Lower leg skin (tissue), 4 donors: ENCODE results near the gene DRAXIN. TPM values are rescaled to one million over a fixed set of nuclear protein-coding genes. Genes with fewer than 3 reads are reported as not detected.

Source experiments
- DNase-seq, 2 donors: peaks; one replicate each; pipeline ENCODE4 v3.0.0-alpha.2; 2019; ENCODE audit warnings: low spot score in 2 of 2
- H3K4me3 ChIP-seq: fragments of 200-600 bp; sonication (generic); 2 replicates; pipeline ENCODE4 v1.5.1; 2017; ENCODE audit warnings: mild to moderate bottlenecking, low read depth; ENCODE audit not compliant: poor library complexity, severe bottlenecking
- POLR2A ChIP-seq, 2 donors: fragments of 450-650 bp; IDR thresholded peaks; one replicate each; pipeline ENCODE4 v1.6.1; 2016 to 2017; ENCODE audit warnings: antibody characterized with exemption in 2 of 2, mild to moderate bottlenecking in 1 of 2, moderate library complexity in 1 of 2
- WGBS, 2 donors: methylation state at CpG; one replicate each; pipeline ENCODE4 v1.1.5; 2018; 5-methylcytosine and 5-hydroxymethylcytosine counted together
- intact Hi-C: fragments of 100-400 bp; cut with DNase I; formaldehyde crosslinking; loops from one replicate; pipeline ENCODE4 v1.15.0; 2023; ENCODE audit warnings: low total_unique reads
- total RNA-seq, 4 donors: library from RNA; depleted of rRNA; stranded (reverse); fragments of >200 nt; gene quantifications; one replicate each; pipeline ENCODE4 v1.1.0, GENCODE V29; 2016
- TF ChIP-seq, protein P1 (sequence below), 3 donors: fragments of 450-650 bp; IDR thresholded peaks; one replicate each; pipeline ENCODE4 v1.5.1; 2016; ENCODE audit warnings: antibody characterized with exemption in 3 of 3, mild to moderate bottlenecking in 3 of 3, moderate library complexity in 2 of 3

Gene DRAXIN
- total RNA-seq, 4 donors from 2014 or later, result 0.15 to 0.52 (median 0.36) TPM; not detected in 1

DNA sequence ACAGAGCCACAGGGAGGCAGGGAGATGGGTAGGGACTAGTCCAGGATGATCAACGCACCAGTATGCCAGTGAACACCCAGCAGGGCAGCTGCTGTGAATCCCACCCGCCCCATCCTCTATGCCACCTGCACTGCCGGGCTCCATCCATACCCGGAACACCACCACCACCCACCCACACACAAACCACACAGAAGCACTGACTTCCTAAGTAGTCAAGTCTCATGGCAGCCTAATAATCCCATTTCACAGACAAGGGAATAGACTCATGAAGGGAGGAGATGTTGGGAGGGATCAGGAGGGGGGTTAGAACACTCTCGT, 6.3 kb downstream of the DRAXIN start:
- DNase-seq, result no peak
- intact Hi-C loops, result no loop called here
- 72 to 81% methylated on average over 5 of the region's 5 CpGs for WGBS, 2 donors
- H3K4me3 ChIP-seq, result no peak overlapping the region
- TF ChIP-seq, protein P1, sequence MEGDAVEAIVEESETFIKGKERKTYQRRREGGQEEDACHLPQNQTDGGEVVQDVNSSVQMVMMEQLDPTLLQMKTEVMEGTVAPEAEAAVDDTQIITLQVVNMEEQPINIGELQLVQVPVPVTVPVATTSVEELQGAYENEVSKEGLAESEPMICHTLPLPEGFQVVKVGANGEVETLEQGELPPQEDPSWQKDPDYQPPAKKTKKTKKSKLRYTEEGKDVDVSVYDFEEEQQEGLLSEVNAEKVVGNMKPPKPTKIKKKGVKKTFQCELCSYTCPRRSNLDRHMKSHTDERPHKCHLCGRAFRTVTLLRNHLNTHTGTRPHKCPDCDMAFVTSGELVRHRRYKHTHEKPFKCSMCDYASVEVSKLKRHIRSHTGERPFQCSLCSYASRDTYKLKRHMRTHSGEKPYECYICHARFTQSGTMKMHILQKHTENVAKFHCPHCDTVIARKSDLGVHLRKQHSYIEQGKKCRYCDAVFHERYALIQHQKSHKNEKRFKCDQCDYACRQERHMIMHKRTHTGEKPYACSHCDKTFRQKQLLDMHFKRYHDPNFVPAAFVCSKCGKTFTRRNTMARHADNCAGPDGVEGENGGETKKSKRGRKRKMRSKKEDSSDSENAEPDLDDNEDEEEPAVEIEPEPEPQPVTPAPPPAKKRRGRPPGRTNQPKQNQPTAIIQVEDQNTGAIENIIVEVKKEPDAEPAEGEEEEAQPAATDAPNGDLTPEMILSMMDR (IDR thresholded peaks at IDR 0.05), result no peak
- TF ChIP-seq POLR2A (IDR thresholded peaks at IDR 0.05), result no peak

DNA sequence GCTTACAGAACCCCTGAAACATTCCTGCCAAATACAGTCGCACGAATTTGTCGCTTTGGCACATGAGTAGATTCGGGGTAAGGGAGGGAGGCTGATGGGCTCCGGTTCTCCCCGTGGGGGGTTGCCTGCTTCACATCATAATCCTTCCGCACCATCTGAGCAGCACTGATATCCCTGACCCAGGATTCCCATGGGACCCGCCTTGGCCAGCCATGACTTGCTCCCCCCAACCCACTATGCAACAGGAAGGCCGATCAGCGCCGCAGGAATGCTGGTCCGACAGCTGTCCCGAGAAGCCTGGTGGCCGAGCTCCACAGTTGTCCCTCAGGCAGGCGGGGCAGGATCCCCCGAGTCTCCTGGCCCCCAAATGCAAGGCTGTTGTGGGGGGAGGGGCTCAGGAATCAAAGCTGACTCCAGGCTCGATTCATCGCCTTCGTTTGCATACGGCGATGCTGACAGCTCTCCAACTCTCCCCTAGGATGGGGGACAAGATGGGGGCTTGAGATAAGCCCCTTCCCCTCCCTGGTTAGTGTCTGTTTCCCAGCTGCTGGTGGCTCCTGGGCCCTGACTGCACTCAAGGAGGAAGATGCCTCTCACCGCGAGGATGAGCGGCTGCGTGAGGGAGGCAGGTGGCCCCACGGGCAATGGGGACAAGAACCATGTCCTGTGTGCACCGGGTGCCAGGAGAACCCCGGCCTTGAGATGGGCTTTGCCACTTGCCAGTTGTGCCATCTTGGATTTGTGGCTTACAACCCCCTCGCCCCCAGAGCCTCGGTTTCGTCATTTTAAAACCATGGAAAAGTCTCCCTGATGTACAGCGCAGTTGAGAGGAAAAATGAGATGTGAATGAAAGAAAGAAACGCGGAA, 9.3 kb downstream of the DRAXIN start:
- H3K4me3 ChIP-seq, result no peak overlapping the region
- 40 to 54% methylated on average over 33 of the region's 34 CpGs for WGBS, 2 donors

DNA sequence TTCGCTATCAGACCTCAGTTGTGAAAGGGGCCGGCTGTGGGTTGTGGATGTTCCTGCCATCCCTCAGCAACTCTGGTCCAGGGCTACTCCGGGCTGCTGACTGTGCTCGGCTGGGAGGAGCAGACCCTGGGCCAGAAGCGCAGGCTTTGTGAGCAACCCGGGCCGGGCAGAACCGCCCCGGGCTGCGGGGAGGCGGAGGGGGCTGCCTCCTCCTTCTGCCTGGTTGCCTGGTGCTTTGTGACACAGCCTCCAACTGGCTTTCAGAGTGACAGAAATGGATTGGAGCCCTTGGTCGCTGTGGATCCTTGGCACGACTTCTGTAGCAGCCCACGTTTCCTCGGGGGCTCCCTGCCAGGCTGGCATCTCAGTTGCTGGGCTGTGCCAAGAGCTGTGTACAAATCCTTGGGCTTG, 10.0 kb downstream of the DRAXIN start:
- 8 to 29% methylated on average over 14 to 15 of the region's 15 CpGs for WGBS, 2 donors
- intact Hi-C loops, result no loop called here
- no peak overlapping the region for H3K4me3 ChIP-seq
- no peak for TF ChIP-seq POLR2A (IDR thresholded peaks at IDR 0.05)
- TF ChIP-seq, protein P1 (IDR thresholded peaks at IDR 0.05), result no peak
- no peak for DNase-seq

More for the DNA sequence above, 9.3 kb downstream of the DRAXIN start:
- TF ChIP-seq, protein P1 (IDR thresholded peaks at IDR 0.05), result no peak
- no peak for TF ChIP-seq POLR2A (IDR thresholded peaks at IDR 0.05)
- intact Hi-C loops, result no loop called here
- no peak for DNase-seq

DNA sequence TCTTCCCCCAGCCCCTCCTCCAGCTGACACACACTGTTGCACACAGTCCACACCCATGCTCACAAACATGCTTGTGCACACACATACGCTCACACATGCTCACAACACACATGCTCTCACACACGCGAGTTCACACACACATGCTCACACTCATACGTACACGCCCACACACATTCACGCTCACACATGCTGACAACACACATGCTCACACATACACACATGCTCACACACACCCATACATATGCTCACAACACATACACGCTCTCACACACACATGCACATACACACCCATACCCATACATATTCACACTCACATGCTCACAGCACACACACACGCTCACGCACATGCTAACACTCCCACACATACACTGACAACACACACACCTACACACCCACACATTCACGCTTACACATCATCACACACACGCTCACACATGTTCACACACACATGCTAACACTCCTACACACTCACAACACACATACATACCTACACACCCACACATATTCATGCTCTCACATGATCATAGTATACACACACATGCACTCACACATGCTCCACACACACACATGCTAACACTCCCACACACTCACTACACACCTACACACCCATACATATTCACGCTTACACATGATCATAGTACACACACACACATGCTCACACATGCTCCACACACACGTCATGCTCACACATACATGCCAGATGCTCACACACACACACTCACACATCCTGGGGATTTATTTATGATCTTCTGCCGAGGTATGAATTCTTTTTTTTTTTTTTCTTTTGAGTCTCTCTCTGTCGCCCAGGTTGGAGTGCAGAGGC, 10.7 kb downstream of the DRAXIN start:
- DNase-seq, result no peak
- intact Hi-C loops, result no loop called here
- no peak for TF ChIP-seq POLR2A (IDR thresholded peaks at IDR 0.05)
- TF ChIP-seq, protein P1 (IDR thresholded peaks at IDR 0.05), result peak in 1 of 3 donors; percentile 12
- WGBS, 2 donors, result 54 to 58% methylated on average over 15 of the region's 15 CpGs
- H3K4me3 ChIP-seq, result no peak overlapping the region

DNA sequence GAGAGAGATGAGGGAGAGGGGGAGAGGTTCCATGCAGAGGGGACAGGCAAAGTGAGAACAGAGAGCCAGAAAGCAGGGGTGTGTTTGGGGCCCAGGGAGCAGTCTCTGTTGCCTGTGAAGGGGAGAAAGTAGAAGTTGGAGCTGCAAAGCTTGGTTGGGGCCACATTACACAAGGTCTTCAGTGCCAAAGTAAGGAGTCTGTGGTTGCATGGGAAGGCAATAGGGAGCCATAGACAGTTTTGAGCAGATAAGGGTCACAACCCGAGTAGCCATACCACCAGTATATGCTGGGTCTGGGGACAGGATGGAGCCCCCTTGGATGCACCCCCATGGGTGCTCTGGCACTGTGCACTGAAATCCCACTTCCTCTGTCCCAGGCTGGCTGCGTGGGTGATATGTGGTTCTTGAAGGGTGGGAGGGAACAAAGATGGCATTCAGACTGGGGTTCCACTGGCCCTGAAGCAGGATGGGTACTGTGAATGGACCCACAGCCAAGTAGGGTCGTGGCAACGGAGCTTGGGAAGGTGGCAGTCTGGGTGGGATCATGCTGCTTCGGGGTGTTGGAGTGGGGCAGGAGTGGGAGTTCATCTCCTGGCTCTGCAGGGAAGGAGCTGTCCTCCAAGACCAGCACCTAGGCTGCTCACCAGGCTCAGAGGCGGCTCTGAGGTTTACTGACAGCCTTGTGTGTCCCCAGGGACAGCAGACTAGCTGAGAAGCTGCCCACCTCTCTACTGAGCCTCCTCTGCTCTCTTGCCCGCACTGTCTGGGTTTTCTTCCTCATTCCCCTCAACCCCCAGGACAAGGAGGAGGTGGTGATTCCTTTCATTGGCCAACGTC, 12.1 kb downstream of the DRAXIN start:
- no peak for DNase-seq
- intact Hi-C loops, result no loop called here
- no peak overlapping the region for H3K4me3 ChIP-seq
- 67 to 76% methylated on average over 8 of the region's 8 CpGs for WGBS, 2 donors
- TF ChIP-seq, protein P1 (IDR thresholded peaks at IDR 0.05), result no peak
- no peak for TF ChIP-seq POLR2A (IDR thresholded peaks at IDR 0.05)
